NCI-H187 (cell line): ENCODE measurements around the gene CTNNA2.

Experiments used
- DNase-seq, 2 experiments: peaks; one replicate each; lab custom pipeline; 2025; lab: John Stamatoyannopoulos, UW

The CTNNA2 gene

DNA sequence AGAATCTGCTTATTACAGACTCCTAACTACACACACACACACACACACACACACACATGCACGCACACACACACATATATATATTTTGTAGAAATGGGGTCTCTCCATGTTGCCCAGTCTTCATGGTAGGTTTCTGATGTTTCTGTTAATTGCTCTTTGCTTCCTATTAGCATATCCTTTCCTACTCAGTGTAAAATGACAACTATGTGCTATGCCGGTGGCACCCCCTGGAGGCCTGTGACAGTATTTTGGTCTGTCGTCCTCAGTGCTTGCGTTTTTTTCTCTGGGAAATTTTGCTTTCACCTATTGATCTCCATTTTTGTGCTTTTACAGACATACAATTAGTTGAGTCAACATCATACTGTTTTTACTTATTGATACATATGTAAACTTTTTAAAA, 469.6 kb downstream of the CTNNA2 start:
- DNase-seq = no peak

DNA sequence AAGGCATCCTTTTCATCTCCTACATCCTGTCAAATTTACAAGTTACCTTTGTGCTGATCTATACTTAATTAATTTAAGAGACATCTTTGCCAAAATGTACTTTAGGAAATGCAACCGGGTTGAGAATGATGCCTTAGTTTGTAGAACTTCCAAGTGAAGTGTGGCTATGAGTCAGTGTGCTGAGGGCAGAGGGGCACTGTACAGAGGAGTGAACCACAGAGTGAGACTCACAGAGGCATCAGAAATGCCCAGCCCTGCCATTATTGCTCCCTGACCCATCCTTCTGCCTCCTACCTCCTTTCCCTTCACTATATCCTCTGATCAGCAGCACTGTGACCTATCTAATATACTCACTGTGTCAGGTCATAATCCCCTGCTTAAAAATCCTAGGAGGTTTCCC, 471.6 kb downstream of the CTNNA2 start:
- DNase-seq = no peak

DNA sequence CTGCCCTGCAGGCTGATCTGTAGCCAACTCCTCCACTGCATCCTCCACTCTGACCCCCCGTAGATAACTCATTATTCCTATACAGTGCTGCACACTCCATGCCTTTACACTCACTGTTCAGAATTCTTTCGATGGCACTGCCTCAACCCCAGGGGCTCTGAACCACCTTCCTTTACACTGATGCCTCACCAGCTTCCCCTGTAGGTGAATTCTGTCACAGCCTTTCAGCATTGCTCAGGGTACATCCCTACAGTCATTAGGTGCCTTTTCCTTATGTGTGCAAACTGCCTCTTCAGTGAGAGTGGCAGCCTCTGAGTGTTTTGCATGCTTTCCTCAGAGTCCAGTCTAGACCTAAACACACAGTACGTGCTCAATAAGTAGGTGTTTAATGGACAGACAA, 472.3 kb downstream of the CTNNA2 start:
- no peak for DNase-seq

DNA sequence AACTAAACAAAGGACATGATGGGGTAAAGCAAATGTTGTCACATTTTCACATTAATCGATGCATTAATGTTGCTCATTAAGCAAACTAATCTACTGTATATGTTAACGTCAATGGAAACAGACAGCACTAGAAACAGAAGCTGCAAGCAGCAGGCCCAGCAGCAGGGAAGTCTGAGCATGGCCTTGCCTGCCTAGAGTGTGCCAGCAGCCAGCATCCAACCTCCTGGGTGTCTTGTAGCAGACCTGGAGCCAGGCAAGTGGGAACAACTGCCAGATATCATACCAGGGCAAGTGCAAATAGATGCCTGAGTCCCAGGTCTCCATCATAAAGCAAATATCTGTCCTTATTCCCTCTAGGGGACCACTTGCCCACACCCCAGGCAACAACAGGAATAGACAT, 472.7 kb downstream of the CTNNA2 start:
- DNase-seq = no peak

DNA sequence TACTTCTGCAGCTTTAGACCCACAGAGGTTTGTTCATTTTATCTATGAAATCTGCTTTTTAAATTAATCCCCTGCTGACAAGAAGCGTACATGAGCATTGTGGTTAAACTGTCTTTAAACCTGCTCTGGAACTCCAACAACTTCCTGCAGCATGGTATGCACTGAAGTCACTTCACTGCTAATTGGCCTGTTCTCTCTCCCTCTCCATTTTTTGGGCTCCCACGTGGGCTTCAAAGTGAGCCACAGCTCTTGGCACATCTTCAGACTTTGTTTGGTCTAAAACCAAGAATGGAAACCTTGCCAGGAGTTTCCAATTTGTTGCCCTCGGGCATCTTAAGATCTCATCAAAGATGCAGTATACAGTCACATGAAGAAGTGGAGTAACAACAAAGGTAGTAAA, 480.3 kb downstream of the CTNNA2 start:
- no peak for DNase-seq

DNA sequence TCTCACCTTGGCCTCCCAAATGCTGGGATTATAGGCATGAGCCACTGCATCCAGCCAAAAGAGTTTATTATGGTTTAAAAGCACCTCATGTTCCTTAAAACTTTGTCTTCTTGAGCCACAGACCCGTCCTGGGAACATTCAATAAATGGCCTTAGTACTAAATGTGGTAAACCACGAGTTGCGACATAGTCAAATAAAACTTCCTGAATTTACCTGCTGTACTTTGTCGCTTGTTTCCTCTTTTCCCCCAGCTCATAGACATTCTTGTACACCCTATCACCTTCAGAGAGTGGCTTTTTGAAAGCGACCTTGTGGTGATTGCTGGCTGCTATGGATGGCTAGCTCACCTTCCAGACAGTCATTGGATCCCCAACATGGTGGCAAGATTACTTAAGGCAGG, 481.3 kb downstream of the CTNNA2 start:
- DNase-seq = no peak

DNA sequence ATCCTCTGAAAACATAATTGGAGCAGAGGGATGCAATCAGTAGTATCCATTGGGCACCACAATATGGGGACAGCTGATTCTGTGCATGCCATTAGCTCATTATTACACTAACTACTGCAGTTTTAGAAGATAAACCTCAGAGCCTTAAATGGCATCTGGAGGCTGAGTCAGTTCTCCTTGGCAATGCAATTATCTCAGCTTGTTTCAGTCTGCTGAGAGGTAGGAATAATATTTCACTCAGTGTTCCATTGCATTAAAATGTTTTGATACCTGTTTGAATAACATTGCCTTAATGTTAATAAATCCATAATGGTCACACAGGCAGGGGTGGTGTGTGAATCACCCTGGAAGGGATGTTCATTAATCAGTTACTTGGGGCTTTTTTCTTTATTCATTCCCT, 482.1 kb downstream of the CTNNA2 start:
- no peak for DNase-seq

DNA sequence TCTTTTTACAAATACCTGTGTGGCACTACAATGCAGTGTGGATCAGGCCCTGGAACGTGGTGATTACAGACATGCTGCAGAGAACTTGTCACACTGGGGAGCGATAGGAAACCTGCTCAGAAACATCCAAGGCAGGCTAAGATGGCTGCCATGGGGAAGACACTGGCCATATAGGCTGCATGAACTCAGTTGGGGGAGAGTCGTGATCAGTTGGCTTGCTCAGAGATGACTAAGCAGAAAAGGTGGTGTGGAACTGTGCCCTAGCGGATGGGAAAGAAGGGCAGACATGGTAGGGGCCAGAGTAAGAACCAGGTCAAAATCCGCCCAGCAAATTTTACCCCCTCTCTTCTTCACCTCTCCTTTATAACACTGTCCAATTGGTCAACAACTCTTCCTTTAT, 483.9 kb downstream of the CTNNA2 start:
- no peak for DNase-seq

DNA sequence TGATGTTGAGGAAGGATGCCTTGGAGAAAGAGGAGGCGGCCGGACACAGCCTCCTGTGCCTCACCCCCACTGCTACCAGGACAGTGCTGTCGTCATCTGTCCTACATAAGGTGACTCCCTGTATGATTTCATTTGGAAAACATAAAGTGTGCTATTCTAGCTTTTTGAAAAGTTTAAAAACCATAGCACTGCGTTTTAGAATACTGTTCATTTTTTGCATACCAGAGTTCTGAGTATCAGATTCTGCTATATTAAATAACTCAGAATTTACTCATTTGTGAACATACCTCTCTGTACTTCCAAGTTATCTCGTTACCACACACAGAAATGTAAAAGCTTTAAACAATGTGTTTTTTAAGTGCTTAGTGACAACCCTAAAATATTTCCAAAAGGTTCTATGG, 488.9 kb downstream of the CTNNA2 start:
- DNase-seq = no peak

DNA sequence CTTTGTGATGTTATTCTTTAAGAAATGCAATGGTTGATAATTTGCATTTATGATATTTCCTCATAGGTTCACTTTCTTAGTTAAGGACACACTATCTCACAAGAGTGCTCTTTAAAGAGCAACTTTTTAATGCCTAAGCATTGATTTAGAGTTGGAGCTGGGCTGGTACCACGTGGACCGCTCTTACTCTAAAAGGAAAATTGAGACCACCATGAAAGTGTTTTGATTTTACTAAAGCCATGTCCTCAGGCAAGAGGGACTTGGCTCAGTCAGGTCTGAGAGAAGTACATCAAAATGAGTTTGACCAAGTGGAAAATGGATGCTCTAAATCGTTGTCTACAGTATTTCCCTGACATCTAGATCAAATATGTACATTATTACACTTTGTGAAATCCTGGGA, 489.3 kb downstream of the CTNNA2 start:
- no peak for DNase-seq

DNA sequence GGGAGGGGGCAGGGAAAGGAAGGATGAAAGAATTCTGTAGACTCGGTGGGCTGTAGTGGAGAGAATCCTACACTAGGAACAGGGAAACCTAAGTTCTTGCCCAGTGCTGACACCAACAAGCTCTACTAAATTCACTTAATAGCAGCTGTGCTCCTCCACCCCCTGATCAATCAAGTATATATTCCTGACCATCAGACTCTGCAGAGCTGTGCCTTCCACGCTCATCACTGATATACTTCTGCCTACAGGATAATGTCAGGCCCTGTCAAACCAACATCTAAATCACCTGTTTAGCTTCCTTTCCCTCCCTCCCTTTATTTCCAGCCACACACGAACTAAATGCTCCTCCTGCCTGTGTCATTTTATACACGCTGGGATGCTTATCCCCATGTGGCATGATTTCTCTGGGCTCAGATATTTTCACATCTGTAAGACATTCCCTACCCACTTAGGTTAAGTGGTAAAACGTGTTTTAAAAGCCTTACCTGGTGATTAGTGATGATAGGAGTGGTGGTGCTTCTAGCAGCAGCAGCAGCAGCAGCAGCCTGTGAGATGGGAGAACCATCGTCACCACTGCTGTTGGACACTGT, 489.8 kb downstream of the CTNNA2 start:
- no peak for DNase-seq

DNA sequence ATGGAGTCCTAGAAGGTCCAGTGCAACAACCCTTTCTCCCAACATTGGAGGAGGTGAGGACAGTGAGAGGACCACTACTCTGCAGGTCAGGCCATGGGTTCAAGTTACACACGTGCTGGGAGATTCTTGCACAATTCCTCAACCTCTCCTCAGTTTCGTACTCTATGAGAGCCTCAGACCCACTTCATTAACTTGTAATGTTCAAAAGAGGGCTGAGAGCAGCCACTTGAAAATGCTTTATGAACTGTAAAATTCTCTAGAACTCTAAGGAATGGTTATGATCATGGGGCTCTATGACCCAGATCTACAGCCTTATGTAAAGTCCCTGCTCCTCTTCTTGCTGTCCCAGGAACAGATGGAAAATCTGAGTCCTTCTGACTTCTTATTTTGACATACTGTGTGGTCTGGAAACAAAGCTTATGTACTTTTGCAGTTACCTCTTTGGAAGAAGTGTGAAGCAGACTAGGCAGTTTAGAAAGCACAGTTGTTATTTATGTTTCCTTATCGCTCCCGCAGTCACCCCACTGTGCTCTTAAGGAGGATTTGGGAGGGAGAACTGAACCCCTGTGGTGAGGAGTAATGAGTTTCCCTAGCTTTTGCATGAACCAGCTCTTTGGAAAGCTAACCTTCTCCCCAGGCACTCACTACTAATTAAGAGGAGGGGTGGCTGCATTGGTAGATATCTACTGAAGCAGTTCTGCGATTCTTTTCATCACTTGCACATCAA, 495.1 kb downstream of the CTNNA2 start:
- no peak for DNase-seq

DNA sequence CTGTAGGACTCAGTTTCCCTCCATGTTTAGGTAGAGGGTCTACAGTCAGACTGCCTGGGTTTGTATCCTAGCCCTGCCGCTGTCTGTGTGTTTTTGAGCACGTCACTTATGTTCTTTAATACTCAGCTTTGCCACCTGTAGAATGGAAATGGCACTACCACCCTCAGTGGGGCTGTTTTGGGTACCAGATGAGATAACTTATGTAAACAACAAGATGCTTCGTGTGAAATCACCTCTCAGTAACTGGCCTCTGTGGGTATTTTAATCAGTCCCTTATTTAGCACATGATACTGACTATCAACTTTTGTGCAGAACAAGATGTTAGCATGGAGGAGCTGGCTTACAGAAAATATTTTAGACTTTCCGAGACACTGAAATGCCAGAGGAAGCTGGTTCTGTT, 495.7 kb downstream of the CTNNA2 start:
- no peak for DNase-seq

DNA sequence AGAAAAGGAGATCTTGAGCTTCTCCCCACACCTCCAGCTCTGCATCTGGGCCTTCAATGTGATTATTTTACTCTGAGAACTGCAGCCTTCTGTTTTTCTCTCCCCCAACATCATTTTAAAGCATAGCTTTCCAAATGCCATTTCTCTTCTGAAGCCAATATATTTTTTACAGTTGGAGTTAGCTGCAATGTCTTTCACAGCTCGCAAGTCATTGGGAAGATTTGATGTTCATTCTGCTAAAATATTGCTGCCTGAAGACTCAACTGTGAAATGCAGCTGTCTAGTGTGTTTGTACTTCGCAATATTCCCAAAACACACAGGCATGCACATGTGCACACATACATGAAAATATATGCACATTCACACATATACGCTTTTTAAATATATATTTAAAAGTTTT, 496.4 kb downstream of the CTNNA2 start:
- DNase-seq = no peak

DNA sequence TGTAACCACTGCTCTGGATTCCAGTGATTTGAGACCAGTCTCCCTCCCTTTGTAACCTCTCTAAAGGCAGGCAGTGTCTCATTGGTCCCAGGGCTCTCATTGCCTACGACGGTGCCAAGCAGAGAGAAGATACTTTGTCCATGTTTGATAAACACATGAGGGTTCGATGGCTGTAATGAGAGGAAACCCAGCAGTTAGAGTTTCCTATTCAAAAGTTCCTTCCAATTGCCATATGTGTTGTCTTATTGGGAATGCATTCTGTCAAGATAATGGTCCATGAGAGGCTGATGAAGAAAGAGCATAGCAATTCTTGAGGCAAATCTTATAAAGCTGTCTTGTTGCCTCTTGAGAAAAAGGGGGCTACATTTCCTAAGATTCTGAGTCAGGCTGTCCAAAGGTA, 499.2 kb downstream of the CTNNA2 start:
- DNase-seq = no peak

DNA sequence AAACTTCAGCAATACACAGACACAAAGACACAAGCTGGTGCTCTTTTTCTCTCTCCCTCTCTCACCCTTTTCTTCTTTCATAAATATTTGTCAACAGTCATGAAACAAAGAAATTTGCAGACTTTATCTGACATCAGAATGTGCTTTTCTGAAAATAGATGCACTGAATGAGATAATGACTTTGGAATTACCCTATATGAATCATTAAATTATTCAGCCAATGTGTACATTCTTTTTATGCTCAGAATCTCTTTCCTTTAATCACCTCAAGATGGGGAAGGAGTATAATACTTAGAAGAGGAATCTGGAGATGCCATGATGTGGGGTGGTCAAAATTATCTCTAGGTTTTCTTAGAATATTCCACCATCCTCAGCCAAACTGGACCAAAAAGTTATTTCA, 501.8 kb downstream of the CTNNA2 start:
- DNase-seq = no peak

DNA sequence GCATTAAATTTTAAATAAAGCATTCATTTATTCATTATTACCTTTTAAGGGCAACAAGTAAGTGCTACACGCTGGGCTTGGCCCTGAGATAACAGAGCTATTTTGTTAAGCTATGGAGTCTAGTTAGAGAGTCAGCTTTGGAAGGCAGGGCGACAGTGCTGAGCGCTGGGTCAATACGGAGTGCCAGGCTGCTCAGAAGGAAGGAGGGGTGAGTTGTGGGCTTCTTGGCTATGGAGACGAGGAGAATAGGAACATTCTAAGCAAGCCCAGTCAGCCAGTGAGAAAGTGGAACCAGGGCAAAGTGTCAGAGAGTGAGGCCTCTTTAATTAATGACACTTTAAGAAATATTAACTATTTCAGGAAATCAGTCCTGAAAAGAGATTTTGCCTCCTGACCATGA, 503.3 kb downstream of the CTNNA2 start:
- no peak for DNase-seq

DNA sequence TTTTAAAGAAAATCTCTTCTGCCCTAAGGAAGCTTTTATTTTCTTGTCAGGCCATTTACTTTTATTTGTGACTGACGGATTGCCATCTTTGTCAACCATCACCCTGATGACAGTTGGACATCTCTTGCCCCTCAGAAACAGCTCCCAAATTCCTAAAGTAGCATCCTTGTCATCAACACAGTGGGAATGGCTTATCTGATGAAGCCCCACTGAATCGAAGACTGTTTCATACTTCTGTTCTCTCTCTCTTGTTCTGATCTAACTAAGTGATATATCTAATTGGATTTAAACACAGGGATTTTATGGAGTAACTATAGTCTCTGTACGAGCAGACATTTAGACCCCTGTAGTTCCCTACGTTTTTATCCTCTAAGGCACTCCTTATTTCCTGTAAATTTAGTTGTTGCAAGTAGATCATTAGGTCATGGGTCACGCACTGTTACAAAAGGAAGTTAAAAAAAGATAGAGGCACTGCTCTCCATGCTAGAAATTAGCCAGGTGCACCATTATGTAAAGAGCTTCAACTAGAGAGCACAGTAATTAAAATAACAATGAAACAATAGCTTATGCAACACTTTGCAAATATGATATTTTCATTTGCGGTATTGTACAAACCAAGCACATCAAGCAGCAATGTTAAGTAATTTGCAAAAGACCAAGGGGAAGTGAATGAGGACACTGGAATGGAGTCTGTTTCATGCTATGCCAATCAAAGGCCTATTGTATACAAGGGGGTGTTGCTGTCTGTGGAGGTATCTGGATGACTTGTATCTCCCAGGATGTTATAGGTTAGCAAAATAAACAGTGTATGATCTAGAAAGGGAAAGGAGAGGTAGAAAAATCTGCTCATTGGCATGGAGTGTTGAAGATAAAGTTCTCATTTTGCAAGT, 507.0 kb downstream of the CTNNA2 start:
- no peak for DNase-seq

DNA sequence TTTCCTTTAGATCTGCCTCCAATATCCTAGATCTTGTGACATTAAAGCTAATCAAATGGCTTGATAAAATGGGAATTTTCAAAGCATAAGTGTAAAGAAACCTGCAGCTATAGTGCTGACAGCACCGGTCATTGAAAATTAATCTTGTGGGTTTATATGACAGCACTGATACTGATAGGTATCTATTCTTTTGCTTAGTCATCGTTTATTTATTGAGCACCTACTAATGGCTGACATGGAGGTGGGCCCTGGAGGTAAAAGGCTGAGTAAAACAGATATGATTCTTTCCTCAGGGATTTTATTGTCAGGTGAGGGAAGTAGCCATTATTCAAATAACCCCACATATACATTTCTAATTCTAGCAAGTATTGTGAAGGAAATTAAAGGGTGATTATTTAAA, 509.2 kb downstream of the CTNNA2 start:
- DNase-seq = no peak

DNA sequence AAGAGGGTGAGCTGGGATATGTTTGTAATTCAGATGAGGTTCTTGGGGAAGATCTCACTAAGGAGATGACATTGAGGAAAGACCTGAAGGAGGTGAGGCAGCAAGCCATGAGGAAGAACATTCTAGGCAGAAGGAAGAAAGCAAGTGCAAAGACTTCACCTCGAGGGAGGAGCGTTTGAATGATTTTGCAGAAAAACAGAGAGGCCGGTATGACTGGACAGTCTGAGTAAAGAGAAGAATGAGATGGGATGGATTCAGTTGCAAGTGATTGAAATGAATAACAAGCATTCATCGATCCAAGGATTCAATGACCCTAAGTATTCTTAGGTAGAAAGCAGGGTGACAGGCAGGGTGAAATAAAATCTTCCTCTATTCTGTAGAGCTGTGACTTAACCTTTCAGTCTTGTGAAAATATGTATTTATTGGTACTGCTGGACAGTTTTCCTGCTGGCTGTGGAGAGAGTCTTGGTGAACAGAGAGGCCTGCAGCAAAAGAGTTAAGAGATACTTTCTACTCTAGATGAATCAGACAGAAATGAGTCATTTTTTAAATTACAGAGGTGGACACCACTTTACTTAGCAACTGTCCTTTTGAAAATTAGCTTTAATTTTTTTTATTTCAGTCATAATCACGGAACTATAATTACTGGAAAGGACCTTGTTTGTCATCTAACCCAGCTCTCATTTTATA, 513.3 kb downstream of the CTNNA2 start:
- DNase-seq = no peak

DNA sequence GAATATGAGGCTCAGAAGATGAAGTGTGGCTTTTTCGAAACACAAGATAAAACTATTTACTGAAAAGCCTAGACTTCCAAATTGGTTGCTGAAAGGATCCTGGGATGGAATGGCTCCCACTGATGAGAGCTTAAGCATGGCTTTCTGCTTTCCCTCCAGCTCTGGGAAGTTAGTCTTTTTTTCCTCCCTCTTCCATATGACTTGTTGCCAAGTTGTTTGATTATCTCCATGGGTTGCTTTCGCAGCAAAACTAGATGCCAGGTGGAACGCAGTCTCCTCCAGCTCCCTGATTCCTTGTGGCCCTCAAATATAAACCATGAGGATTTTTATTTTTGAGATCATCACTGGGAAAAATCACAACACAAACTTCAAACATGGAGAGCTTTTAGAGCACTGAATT, 515.2 kb downstream of the CTNNA2 start:
- DNase-seq = no peak

DNA sequence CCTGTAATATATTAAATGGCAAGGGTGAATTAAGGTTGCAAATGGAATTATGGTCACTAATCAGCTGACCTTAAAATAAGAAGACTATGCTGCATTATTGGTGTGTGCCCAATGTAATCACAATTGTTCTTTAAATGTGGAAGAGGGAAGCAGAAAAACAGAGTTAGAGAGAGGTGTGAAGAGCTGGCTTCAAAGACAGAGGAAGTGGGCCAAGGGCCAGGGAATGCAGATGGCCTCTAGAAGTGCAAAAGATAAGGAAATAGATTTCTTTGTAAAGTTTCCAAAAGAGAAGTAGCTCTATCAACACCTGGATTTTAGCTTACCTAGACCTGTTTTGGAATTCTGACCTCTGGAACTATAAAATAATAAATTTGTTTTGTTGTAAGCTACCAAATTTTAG, 515.7 kb downstream of the CTNNA2 start:
- DNase-seq = no peak

DNA sequence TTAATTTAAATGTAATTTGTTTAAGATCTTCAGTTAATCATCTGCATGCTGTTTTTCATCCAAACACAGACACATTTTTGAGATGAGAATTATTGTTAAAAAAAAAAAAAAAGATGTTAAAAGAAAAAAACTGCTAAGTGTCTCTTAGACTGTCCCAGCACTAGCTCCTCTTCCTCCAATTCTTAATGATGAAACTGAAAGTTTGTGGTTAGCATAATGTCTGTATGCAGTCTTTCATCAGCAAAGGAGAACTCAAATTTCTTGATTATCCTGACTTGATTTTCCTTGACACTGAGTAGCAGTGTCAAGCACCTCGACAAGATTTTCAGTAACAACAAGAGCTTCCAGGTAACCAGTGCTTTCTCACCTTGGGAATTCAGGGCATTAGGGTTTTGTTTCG, 517.3 kb downstream of the CTNNA2 start:
- DNase-seq = no peak
